NCI-H226 (cell line): ENCODE data around the gene ZNF544.
"Not testable (repeated sequence)": the region's sequence is repeated elsewhere in the genome, so short reads cannot be mapped to it uniquely, and the experiment has no call there.

ENCODE experiments used
- DNase-seq: peaks from one replicate; pipeline ENCODE4 v3.0.0-alpha.2; 2015

The ZNF544 gene

DNA sequence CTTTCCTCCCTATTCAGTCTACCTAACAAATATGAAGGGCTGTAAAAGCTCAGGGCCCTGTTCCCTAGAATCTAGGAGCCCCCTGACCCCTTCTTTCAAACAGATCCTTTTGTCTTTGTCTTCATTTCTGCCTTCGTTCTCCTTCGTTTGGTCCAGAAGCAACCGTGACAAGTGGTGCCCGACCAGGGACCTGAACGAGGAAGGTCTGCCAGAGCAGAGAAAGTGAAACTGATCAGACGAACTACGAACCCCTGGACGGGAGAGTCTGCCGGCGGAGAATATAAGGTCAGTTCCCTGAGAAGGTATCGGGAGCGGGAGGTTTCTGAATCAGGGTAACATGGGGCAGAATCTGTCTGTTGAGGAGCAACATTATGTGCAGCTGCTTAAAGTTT, 77.2 kb downstream of the ZNF544 start:
- no peak for DNase-seq

DNA sequence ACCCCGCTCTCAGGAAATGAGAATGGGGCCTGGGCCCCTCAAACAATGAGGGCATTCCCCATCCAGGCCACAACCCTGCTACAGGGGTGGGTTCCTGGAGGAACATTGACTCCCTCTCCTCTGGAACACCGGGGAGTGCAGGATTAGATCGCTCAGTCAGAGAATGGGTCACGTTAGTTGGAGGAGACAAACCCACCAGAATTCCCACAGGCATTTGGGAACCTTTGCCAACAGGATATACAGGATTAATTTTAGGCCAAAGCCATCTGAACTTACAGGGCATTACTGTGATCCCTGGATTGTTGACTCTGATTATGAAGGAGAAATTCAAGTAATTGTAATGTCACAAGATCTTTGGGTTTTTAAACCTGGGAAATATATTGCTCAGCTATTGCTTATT, 79.0 kb downstream of the ZNF544 start:
- DNase-seq: no peak

DNA sequence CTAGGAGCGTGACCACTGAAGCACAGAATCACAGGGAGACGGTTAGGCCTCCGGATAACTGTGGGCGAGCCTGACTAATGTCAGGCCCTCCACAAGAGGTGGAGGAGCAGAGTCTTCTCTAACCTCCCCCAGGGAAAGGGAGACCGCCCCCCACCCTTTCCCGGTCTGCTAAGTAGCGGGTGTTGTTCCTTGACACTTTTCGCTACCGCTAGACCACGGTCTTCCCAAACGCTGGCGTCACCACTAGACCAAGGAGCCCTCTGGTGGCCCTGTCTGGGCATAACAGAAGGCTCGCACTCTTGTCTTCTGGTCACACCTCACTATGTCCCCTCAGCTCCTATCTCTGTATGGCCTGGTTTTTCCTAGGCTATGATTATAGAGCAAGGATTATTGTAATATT, 82.0 kb downstream of the ZNF544 start:
- not testable (repeated sequence) for DNase-seq

DNA sequence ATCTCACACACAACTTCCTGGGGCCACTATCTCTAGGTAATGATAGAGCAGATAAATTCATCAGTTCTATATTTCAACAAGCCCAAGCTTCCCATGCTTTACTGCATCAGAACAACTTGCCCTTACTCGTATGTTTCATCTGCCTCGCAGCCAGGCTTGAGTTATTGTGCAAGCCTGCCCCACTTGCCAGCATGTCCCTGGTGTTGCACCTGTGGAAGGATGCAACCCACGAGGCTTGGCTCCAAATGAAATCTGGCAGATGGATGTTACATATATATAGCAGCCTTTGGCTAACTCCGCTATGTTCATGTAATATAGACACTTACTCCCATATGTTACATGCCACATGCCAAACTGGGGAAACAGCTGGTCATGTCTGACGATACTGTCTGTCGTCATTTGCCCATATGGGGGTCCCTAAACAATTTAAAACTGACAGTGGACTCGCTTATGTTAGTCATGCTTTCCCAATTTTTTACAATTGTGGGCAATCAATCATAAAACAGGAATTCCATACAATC, 82.7 kb downstream of the ZNF544 start:
- DNase-seq: no peak
